Heart left ventricle (tissue), 16 donors: ENCODE data around the gene HLCS. TPM values are rescaled to one million over a fixed set of nuclear protein-coding genes. Genes with fewer than 3 reads are reported as not detected.

Source experiments
- ATAC-seq, 4 donors: fragments of 200-7000 bp; cut with Tn5 transposase; one replicate each; pipeline ENCODE4 v1.9.1; 2020 to 2022; ENCODE audit warnings: moderate library complexity in 4 of 4, mild to moderate bottlenecking in 3 of 4, moderate number of reproducible peaks in 1 of 4
- DNase-seq, 5 donors: peaks; one replicate each; pipeline ENCODE4 v3.0.0-alpha.2; 2020
- H3K27ac ChIP-seq, 12 donors: fragments of 200-600 bp; sonication (generic) in 4 of 12; one replicate each; pipeline versions ENCODE4 v1.5.0 to v1.8.0; 2016 to 2022; ENCODE audit warnings: mild to moderate bottlenecking in 2 of 12
- H3K27me3 ChIP-seq, 9 donors: fragments of 200-600 bp; sonication (generic) in 2 of 9; one replicate each; pipeline versions ENCODE4 v1.5.1 to v1.8.0; 2016 to 2022; ENCODE audit warnings: mild to moderate bottlenecking in 3 of 9
- H3K36me3 ChIP-seq, 9 donors: fragments of 200-600 bp; sonication (generic) in 2 of 9; one replicate each; pipeline versions ENCODE4 v1.5.0 to v1.8.0; 2018 to 2022; ENCODE audit warnings: mild to moderate bottlenecking in 2 of 9
- H3K4me1 ChIP-seq, 12 donors: fragments of 200-600 bp; sonication (generic) in 4 of 12; one replicate each; pipeline versions ENCODE4 v1.5.0 to v1.8.0; 2016 to 2022; ENCODE audit warnings: mild to moderate bottlenecking in 3 of 12
- H3K4me3 ChIP-seq, 12 donors: fragments of 200-600 bp; sonication (generic) in 4 of 12; one replicate each; pipeline versions ENCODE4 v1.5.0 to v1.8.0; 2017 to 2022; ENCODE audit warnings: mild to moderate bottlenecking in 9 of 12, moderate library complexity in 4 of 12
- H3K9me3 ChIP-seq, 12 donors: fragments of 200-600 bp; sonication (generic) in 4 of 12; one replicate each; pipeline versions ENCODE4 v1.5.0 to v1.8.0; 2016 to 2022; ENCODE audit warnings: mild to moderate bottlenecking in 1 of 12
- POLR2A ChIP-seq, 2 donors: fragments of 450-650 bp; IDR thresholded peaks; one replicate each; pipeline ENCODE4 v1.6.1; 2017; ENCODE audit warnings: antibody characterized with exemption in 2 of 2, mild to moderate bottlenecking in 2 of 2, moderate library complexity in 2 of 2
- WGBS, 4 donors: extraction: QIAGEN DNeasy Blood & Tissue Kit in 2 of 4; methylation state at CpG; one replicate each; pipeline versions ENCODE4 v1.1.5 to v1.1.7; 2013 to 2018; 5-methylcytosine and 5-hydroxymethylcytosine counted together
- intact Hi-C, 10 donors: fragments of 100-400 bp; cut with DNase I; formaldehyde crosslinking; loops; one replicate each; pipeline versions ENCODE4 v1.11.1 to v1.14.2; 2022
- polyA plus RNA-seq, 2 donors: library from polyadenylated mRNA; stranded (reverse); fragments of 200-250 nt; gene quantifications; one replicate each; pipeline ENCODE4 v1.2.3, GENCODE V29; 2013
- total RNA-seq, 9 donors: library from RNA; depleted of rRNA in 2 of 9; stranded (reverse); fragments of >200 nt in 2 of 9; fragmentation: NEBNext Ultra II Directional in 3 of 9; extraction: Animal tissue kit (Norgen Biotek cat#: 25700) in 3 of 9; gene quantifications; one replicate each; pipeline versions ENCODE4 v1.1.0 to v1.2.4, GENCODE V29; 2016 to 2023
- TF ChIP-seq, protein P1 (sequence below), 12 donors: fragments of 200-600 bp; sonication (generic) in 4 of 12; IDR thresholded peaks; one replicate each; pipeline versions ENCODE4 v1.5.0 to v1.8.0; 2018 to 2022; ENCODE audit warnings: antibody characterized with exemption in 12 of 12, mild to moderate bottlenecking in 5 of 12
- donor health status: ischemic (EF 13 %, LVEDD 7.1; RV severe dilation, severe dysfunction).
- donor health status: healthy with polysubstance abuse.
- donor health status: DM: no; HTN: yes; CAD: no.
- donor health status: DM: no; HTN: no; CAD: no.
- donor health status: ischemic (EF 25% LVEDD 6.9; RV normal size, moderate dysfunction).
- donor health status: ischemic (EF 25% LVEDD 5.7; RV mildly dilated, moderate dysfunction).
- donor health status: healthy.
- donor health status: DM: yes; HTN: yes; CAD: no.
- donor health status: ischemic (EF 35%, LVEDD 5.7; RV mildly dilated, moderate dysfunction).
- donor health status: nonischemic (EF 11% LVEDD 7.7; RV severe dilation, severe dysfunction).
- donor health status: DM: yes; HTN: yes; CAD: no.
- donor health status: PGD.
- donor health status: ischemic (EF 29% LVEDD 5.4; RV normal size, mild dysfunction).
- donor health status: nonischemic (EF 23%, LVEDD 6.1; RV moderate dilation, normal function).

The HLCS gene
- total and polyA plus RNA-seq, 11 donors: 1.8 to 15.2 (median 6.2) TPM

DNA sequence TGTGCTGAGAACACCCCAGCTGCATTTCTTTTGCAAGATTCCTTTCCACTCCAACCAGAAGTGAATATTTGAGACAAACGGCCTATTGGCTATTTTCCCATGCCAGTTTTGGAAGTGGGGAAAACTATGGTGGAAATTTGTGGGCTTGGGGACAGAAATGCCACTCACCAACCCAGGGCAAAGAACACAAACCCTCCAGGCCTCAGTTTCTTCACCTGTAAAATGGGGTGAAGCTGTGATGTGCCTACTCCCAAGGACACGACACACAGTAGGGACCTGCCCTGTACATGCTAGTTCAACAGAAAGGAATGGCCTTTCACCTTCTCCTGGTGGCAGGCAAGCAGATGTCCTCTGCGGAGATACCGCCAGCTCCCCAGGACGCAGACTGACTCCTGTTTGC, 221.0 kb downstream of the HLCS start:
- no peak overlapping the region for H3K27ac ChIP-seq
- H3K9me3 ChIP-seq: no peaks in the 10 kb centered on the region
- H3K4me3 ChIP-seq: no peak overlapping the region
- intact Hi-C loops: loop anchor here in 9 of 10 donors (5.0 to 10.0 kb wide), 6 partner anchors 107 to 182 kb away; no protein-coding TSS in a partner anchor
- H3K36me3 ChIP-seq: no peaks in the 10 kb centered on the region
- 84 to 95% (median 91%) methylated on average over 5 of the region's 5 CpGs for WGBS, 4 donors
- no peak for TF ChIP-seq POLR2A (IDR thresholded peaks at IDR 0.05)
- TF ChIP-seq, protein P1, sequence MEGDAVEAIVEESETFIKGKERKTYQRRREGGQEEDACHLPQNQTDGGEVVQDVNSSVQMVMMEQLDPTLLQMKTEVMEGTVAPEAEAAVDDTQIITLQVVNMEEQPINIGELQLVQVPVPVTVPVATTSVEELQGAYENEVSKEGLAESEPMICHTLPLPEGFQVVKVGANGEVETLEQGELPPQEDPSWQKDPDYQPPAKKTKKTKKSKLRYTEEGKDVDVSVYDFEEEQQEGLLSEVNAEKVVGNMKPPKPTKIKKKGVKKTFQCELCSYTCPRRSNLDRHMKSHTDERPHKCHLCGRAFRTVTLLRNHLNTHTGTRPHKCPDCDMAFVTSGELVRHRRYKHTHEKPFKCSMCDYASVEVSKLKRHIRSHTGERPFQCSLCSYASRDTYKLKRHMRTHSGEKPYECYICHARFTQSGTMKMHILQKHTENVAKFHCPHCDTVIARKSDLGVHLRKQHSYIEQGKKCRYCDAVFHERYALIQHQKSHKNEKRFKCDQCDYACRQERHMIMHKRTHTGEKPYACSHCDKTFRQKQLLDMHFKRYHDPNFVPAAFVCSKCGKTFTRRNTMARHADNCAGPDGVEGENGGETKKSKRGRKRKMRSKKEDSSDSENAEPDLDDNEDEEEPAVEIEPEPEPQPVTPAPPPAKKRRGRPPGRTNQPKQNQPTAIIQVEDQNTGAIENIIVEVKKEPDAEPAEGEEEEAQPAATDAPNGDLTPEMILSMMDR (IDR thresholded peaks at IDR 0.05): no peak
- no peak for DNase-seq
- ATAC-seq: no peak
- peaks cover 0 to 29% (median 0%) of the 10 kb centered on the region in 9 donors for H3K27me3 ChIP-seq
- H3K4me1 ChIP-seq: peaks cover 0 to 19% (median 5%) of the 10 kb centered on the region in 12 donors

DNA sequence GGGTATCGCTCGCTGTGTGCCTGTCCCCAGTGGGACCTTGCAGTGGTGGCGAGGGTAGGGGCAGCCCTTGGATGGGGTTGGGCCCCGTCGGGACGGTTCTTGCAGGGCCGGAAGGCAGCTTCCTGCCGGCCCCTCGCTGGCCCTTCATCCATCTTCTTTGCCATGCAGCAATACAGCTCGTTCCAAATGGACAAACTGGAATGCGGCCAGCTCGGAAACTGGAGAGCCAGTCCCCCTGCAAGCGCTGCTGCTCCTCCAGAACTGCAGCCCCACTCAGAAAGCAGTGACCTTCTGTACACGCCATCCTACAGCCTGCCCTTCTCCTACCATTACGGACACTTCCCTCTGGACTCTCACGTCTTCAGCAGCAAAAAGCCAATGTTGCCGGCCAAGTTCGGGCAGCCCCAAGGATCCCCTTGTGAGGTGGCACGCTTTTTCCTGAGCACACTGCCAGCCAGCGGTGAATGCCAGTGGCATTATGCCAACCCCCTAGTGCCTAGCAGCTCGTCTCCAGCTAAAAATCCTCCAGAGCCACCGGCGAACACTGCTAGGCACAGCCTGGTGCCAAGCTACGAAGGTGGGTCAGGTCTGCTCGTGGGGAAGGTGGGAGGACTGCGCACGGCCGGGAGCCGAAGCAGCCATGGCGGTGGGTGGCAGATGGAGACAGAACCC, 221.8 kb downstream of the HLCS start:
- H3K27me3 ChIP-seq: peaks cover 0 to 29% (median 0%) of the 10 kb centered on the region in 9 donors
- H3K9me3 ChIP-seq: no peaks in the 10 kb centered on the region
- peak overlapping the region in 1 of 12 donors; percentile 10 for H3K4me3 ChIP-seq
- H3K36me3 ChIP-seq: no peaks in the 10 kb centered on the region
- peaks cover 0 to 19% (median 5%) of the 10 kb centered on the region in 12 donors for H3K4me1 ChIP-seq
- peak in 2 of 5 donors; percentile 23 to 38 for DNase-seq
- TF ChIP-seq, protein P1 (IDR thresholded peaks at IDR 0.05): no peak
- TF ChIP-seq POLR2A (IDR thresholded peaks at IDR 0.05): no peak
- peak in 3 of 4 donors; percentile 25 to 43 (median 33) for ATAC-seq
- intact Hi-C loops: loop anchor here in 9 of 10 donors (5.0 to 10.0 kb wide), 6 partner anchors 108 to 183 kb away; no protein-coding TSS in a partner anchor
- WGBS, 4 donors: 41 to 53% (median 51%) methylated on average over 24 to 30 of the region's 30 CpGs
- H3K27ac ChIP-seq: no peak overlapping the region

DNA sequence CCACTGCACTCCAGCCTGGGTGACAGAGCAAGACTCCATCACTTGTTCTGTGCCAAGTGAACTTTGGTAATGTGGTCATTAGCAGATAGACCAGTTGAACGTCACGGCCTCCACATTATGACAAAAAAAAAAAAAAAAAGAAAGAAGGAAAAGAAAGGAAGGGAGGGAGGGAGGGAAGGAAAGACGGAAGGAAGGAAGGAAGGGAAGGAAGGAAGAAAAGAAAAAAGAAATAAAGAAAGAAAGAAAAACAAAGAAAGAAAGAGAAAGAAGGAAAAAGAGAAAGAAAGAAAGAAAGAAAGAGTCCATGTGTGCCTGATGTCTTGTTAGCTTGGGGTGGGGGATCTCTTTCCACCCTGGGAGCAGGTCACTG, 222.3 kb downstream of the HLCS start:
- H3K9me3 ChIP-seq: no peaks in the 10 kb centered on the region
- WGBS, 4 donors: 88 to 94% (median 92%) methylated on average over 3 of the region's 3 CpGs
- no peak for TF ChIP-seq POLR2A (IDR thresholded peaks at IDR 0.05)
- TF ChIP-seq, protein P1 (IDR thresholded peaks at IDR 0.05): no peak
- H3K27ac ChIP-seq: no peak overlapping the region
- no peak for ATAC-seq
- H3K27me3 ChIP-seq: peaks cover 0 to 29% (median 0%) of the 10 kb centered on the region in 9 donors
- peaks cover 0 to 19% (median 5%) of the 10 kb centered on the region in 12 donors for H3K4me1 ChIP-seq
- DNase-seq: no peak
- intact Hi-C loops: loop anchor here in 6 of 10 donors (10.0 kb wide), 2 partner anchors 111 to 181 kb away; no protein-coding TSS in a partner anchor
- H3K4me3 ChIP-seq: no peak overlapping the region
- no peaks in the 10 kb centered on the region for H3K36me3 ChIP-seq

DNA sequence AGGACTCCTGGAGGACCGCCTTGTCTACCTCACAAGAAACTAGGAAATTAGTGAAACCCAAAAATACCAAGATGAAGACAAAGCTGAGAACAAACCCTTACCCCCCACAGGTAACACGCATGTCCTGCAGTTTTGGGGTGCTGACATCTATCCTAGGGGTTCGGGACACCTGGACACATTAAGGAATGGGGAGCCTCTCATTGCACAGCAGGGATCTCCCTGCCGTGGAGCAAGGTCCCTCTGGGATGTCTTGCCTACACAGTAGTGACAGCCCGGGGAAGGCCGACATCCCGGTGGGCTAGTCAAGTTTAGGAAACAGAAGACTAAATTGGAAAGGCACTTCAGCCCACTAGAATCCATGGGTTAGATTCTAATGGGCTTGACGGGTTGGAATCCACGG, 223.0 kb downstream of the HLCS start:
- peaks cover 0 to 19% (median 5%) of the 10 kb centered on the region in 12 donors for H3K4me1 ChIP-seq
- no peak for ATAC-seq
- DNase-seq: no peak
- WGBS, 4 donors: 93 to 95% (median 94%) methylated on average over 9 of the region's 9 CpGs
- H3K9me3 ChIP-seq: no peaks in the 10 kb centered on the region
- no peak overlapping the region for H3K27ac ChIP-seq
- intact Hi-C loops: loop anchor here in 6 of 10 donors (10.0 kb wide), 2 partner anchors 111 to 181 kb away; no protein-coding TSS in a partner anchor
- TF ChIP-seq, protein P1 (IDR thresholded peaks at IDR 0.05): no peak
- no peak for TF ChIP-seq POLR2A (IDR thresholded peaks at IDR 0.05)
- peaks cover 0 to 26% (median 0%) of the 10 kb centered on the region in 9 donors for H3K27me3 ChIP-seq
- H3K36me3 ChIP-seq: no peaks in the 10 kb centered on the region
- no peak overlapping the region for H3K4me3 ChIP-seq
